ENCODE measurements around the gene SYT2. TPM values are rescaled to one million over a fixed set of nuclear protein-coding genes. Genes with fewer than 3 reads are reported as not detected.
A peak's percentile ranks its signal among the peaks of the same experiment; 100 is the strongest.
"Not testable (repeated sequence)": the region's sequence is repeated elsewhere in the genome, so short reads cannot be mapped to it uniquely, and the experiment has no call there.

SYT2 gene
- total and polyA plus RNA-seq, 11 donors: 0.03 to 0.09 (median 0.06) TPM; not detected in 6

- no peak overlapping the region for H3K27ac ChIP-seq
- no peak overlapping the region for H3K4me3 ChIP-seq
- no peak for DNase-seq
- peaks cover 0 to 83% (median 0%) of the 10 kb centered on the region in 9 donors for H3K27me3 ChIP-seq
- 86 to 91% (median 89%) methylated on average over 10 of the region's 10 CpGs for WGBS, 4 donors
- TF ChIP-seq CTCF (IDR thresholded peaks at IDR 0.05) (no peak), POLR2A (IDR thresholded peaks at IDR 0.05) (no peak)
- no peaks in the 10 kb centered on the region for H3K36me3 ChIP-seq
- intact Hi-C loops (cut with DNase I): no loop called here
- H3K9me3 ChIP-seq: no peaks in the 10 kb centered on the region
- H3K4me1 ChIP-seq: peaks cover 0 to 7% (median 3%) of the 10 kb centered on the region in 12 donors
- ATAC-seq: no peak
Measured at GRCh38 chr1:202632241-202632640, 78.0 kb downstream of the SYT2 start.

GRCh38 chr1:202631076-202631923 is 79.0 kb downstream of the SYT2 start:
- DNase-seq (no peak), ATAC-seq (no peak)
- 51 to 59% (median 59%) methylated on average over 10 to 11 of the region's 11 CpGs for WGBS, 4 donors
- Histone ChIP-seq H3K36me3 (no peaks in the 10 kb centered on the region), H3K4me3 (no peak overlapping the region), H3K4me1 (peaks cover 0 to 13% (median 6%) of the 10 kb centered on the region in 12 donors), H3K27me3 (peaks cover 0 to 81% (median 0%) of the 10 kb centered on the region in 9 donors), H3K27ac (no peak overlapping the region), H3K9me3 (no peaks in the 10 kb centered on the region)
- TF ChIP-seq POLR2A (IDR thresholded peaks at IDR 0.05) (no peak), CTCF (IDR thresholded peaks at IDR 0.05) (no peak)
- intact Hi-C loops (cut with DNase I): no loop called here

- Histone ChIP-seq H3K27ac (no peak overlapping the region), H3K4me1 (peaks cover 0 to 17% (median 6%) of the 10 kb centered on the region in 12 donors), H3K36me3 (no peaks in the 10 kb centered on the region), H3K9me3 (no peaks in the 10 kb centered on the region), H3K4me3 (no peak overlapping the region), H3K27me3 (peaks cover 0 to 80% (median 0%) of the 10 kb centered on the region in 9 donors)
- intact Hi-C loops (cut with DNase I): no loop called here
- 54 to 81% (median 70%) methylated on average over 5 to 6 of the region's 6 CpGs for WGBS, 4 donors
- no peak for TF ChIP-seq POLR2A (IDR thresholded peaks at IDR 0.05)
- TF ChIP-seq CTCF (IDR thresholded peaks at IDR 0.05): no peak
- no peak for DNase-seq
- ATAC-seq: no peak
Measured at GRCh38 chr1:202630541-202630940, 79.7 kb downstream of the SYT2 start.

GRCh38 chr1:202630096-202630495 is 80.2 kb downstream of the SYT2 start:
- intact Hi-C loops (cut with DNase I); H3K4me3 ChIP-seq; H3K9me3 ChIP-seq; ATAC-seq; DNase-seq; H3K27ac ChIP-seq; H3K36me3 ChIP-seq: not testable (repeated sequence)
- WGBS, 4 donors: 84 to 91% (median 86%) methylated on average over 6 of the region's 6 CpGs
- H3K27me3 ChIP-seq: peaks cover 0 to 78% (median 0%) of the 10 kb centered on the region in 9 donors
- H3K4me1 ChIP-seq: peaks cover 0 to 20% (median 9%) of the 10 kb centered on the region in 12 donors

- H3K36me3 ChIP-seq, H3K4me3 ChIP-seq, DNase-seq, H3K9me3 ChIP-seq, ATAC-seq: not testable (repeated sequence)
- intact Hi-C loops (cut with DNase I): loop anchor here in 3 of 10 donors (5.0 to 10.0 kb wide), 2 partner anchors 42 to 285 kb away; partner anchors contain the start of genes PPP1R12B (in 3 of the 3) and UBE2T (in 3 of the 3)
- peaks cover 0 to 20% (median 9%) of the 10 kb centered on the region in 12 donors for H3K4me1 ChIP-seq
- peak overlapping the region in 1 of 12 donors; percentile 15 for H3K27ac ChIP-seq
- peaks cover 0 to 70% (median 0%) of the 10 kb centered on the region in 9 donors for H3K27me3 ChIP-seq
- WGBS, 4 donors: 79 to 85% (median 81%) methylated on average over 2 of the region's 2 CpGs
Measured at GRCh38 chr1:202629257-202629811, 80.9 kb downstream of the SYT2 start.

All from heart left ventricle (tissue), 16 donors.